HG03159 (cell line): ENCODE results near the gene RAB23.
A peak's percentile ranks its signal among the peaks of the same experiment; 100 is the strongest.

Experiments
- ATAC-seq: cut with Tn5 transposase; IDR thresholded peaks from one replicate; pipeline ENCODE4 v1.9.1; 2021; ENCODE audit warnings: mild to moderate bottlenecking, moderate library complexity; ENCODE audit not compliant: unreplicated experiment

The RAB23 gene

GRCh38 chr6:57190140-57190539, 32.0 kb downstream of the RAB23 start:
- no peak for ATAC-seq

- no peak for ATAC-seq
These were observed 38.8 kb downstream of the RAB23 start for GRCh38 chr6:57183336-57183735.

- ATAC-seq, result no peak
These were observed 40.1 kb downstream of the RAB23 start for GRCh38 chr6:57182017-57182432.

DNA sequence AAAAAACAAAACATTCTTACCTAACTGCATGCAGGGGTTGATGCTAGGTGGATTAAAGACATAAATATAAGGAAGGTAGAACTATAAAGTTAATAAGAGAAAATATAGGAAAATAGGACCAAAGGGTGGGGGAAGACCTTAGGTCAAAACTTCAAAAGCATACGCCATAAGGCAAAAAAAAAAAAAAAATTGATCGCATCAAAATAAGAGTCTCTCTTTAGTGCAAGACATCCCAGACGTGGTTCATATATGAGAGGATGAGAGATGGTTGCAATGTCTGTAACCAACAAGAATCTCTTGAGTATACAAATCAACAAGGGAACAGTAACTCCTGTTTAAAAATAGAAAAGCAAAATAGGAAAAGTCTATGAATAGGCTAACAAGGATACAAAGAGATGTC, 41.5 kb downstream of the RAB23 start:
- ATAC-seq, result no peak

- ATAC-seq, result no peak
These were observed 44.4 kb downstream of the RAB23 start for GRCh38 chr6:57177545-57178265.

DNA sequence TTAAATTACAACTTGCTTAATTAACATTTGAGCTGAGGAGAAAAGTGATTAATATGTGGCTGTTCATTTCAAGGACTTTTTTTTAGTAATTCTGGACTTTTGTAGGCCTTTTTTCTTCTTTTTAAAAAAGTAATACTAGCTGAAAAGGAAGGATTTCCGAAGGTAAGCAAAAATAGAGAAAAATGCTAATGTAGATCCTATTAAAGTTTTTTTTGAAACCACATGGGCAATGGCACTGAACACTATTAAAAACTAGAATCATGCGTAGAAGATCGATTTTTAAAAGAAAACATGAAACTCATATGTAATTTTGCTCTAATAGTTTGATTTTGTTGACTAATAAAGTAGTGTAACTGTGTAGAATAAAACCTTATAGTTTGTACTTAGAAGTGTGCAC, 47.6 kb downstream of the RAB23 start:
- ATAC-seq, result no peak

- ATAC-seq, result no peak
These were observed 48.1 kb downstream of the RAB23 start for GRCh38 chr6:57173886-57174510.

DNA sequence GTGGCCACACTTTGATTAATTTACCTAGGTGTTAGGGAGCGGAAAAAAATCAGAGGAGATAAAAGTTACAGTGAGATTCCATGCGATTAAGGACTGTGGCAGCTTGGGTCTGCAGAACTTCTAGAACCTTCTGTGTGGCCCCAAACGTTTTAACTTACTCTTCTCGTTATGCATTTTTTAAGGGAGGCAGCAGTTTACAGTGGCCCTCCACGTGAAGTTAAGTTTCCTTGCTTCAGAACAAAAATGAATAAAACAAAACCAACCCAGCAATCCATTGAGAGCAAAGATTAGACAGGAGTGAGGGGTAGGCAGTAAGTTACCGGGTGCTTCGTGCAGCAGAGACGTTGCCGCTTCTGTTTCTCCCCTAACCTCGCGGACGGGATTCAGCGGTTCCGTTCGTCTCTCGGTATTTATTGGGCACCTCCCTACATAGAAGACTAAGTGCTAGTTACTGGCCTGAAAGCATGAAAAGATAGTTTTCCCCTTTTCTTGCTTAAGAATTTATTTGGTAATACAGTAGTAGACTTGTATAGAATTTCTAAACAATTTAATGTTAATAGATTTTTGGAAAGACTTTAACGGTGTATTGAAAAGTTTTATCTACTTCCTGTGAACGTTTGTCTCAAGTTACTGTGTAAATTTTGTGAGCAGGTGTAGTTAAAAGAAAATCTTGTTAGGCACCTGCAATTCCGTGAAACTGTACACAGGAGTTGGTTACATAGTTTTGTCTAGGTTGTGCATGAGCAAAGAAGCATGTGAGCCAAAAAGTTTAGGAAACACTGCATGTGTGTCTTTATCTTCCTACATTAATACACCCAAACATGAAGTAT, 48.8 kb downstream of the RAB23 start:
- no peak for ATAC-seq

DNA sequence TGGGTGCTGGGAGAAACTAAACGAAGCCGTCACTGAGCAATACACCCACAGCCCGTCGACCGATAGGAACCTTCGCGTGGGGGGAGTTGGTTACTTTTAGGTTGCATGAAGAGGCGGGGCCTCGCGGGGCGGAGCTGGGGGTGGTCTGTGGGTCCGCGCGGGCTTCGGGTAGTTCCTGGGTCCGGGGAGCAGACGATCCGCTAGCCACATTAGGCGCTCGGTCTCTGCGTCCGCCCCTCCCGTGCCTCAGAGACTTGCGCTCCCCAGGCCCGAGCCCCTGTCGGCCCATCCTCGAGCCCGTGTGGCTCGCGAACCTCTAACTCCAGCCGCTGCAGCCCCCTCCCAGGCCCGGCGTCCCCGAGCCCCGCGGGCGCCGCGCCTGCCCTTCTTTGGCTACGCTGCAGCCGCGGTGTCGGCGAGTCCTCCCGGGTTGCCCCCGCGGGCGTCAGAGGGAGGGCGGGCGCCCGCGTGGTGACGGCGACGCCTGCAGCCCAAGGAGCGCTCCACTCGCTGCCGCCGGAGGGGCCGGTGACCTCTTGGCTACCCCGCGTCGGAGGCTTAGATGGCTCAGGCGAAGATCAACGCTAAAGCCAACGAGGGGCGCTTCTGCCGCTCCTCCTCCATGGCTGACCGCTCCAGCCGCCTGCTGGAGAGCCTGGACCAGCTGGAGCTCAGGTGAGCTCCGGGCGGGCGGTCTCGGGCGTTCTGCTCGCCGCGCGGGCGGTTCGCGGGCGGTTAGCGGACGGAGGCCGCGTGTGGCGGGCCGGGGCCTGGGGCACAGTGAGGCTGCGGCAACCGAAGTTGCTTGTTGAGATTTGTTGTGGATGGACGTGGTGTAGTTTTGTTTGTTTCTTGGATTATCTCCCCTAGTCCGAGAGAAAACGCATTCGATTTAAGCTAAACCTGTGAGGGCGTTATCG, 49.7 kb downstream of the RAB23 start, which contains the start of gene BAG2:
BAG2 (plus strand) TSS at position 191 of the 920 bp plus-strand sequence; CDS start at position 563, 372 bp downstream.
- ATAC-seq, result peak; percentile 85

- ATAC-seq, result no peak
These were observed 57.0 kb downstream of the RAB23 start for GRCh38 chr6:57165080-57165479.

DNA sequence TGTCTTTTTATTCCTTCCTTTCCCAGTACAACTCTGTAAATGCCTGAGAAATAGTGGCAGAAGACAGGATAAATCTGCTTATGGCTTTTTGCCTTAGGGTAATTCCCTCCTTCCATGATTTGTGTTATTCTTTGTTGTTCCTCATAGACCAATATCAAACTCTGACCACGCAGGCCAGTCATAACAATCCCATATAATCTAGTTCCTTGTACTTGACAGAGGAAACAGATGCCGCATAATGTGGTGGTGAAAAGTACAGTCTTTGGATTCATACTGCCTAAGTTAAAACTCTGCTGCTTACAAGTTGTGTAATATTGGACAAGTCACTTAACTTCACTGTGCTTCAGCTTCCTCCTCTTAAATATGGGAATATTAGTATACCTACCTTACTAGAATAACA, 58.2 kb downstream of the RAB23 start:
- no peak for ATAC-seq

- ATAC-seq, result no peak
These were observed 59.6 kb downstream of the RAB23 start for GRCh38 chr6:57162516-57162915.

DNA sequence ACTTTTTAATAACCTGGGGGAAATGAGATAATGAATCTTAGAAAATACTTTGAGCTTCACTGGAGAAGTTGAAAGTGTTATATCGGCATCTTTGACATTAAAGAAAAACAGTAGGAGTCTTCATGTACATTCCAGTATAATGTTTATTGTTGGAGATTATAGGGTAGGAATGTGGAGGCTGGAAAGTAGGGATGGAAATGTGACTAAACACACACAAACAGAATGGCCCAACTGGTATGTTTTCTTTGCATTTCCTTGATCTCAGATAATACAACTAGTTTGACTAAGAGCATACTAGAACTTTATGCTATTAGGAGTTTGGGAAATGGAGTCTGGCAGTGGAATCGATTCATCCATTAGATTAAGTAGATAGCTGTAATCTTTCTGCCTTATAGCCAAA, 60.1 kb downstream of the RAB23 start:
- no peak for ATAC-seq

DNA sequence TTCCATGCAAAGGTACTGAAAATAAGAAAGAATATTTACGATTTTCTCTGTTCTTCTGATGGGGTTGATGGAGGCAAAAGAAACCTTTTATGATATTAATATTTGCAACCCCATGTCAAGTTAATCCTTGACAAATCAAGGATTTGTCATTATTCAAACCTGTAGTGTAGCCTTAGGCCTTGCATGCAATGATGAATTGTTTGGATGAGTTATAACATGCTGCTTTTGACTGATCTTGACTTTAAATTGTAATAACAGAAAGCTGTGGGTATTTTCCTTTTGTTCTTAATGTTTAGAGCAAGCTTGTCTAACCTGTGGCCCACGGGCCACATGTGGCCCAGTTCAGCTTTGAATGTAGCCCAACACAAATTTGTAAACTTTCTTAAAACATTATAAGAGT, 63.0 kb downstream of the RAB23 start:
- no peak for ATAC-seq

DNA sequence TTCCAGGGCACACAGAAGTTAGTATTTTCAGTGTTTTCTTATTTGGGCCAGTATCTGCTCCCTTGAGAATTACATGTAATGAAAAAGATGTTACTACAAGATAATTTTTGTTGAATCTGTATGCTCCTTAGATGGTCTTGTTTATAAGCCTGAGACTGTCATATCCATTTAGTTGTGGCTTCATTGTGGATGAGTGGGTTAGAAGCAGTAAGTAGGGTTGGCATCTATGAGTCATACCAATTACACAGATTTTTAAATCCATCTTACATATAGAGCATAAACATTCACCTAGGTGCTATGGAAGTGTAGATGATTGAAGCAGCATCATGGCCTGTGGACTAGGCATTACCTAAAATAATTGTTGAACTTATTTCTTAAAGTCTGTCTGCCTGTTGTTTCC, 63.4 kb downstream of the RAB23 start:
- no peak for ATAC-seq

GRCh38 chr6:57147955-57148858, 73.9 kb downstream of the RAB23 start:
- ATAC-seq, result no peak

- ATAC-seq, result no peak
These were observed 74.7 kb downstream of the RAB23 start for GRCh38 chr6:57147401-57147800.

- no peak for ATAC-seq
These were observed 78.4 kb downstream of the RAB23 start for GRCh38 chr6:57143690-57144089.

GRCh38 chr6:57142178-57142525, 80.0 kb downstream of the RAB23 start:
- no peak for ATAC-seq
